HCT116 (cell line): Measurements from ENCODE around the gene PI4K2A.

ENCODE experiments used
- POLR2A ChIP-seq: IDR thresholded peaks from 2 replicates; pipeline ENCODE4 v1.7.0; 2011; ENCODE audit warnings: borderline replicate concordance; ENCODE audit not compliant: insufficient read depth, insufficient read length; ENCODE audit errors: extremely low read depth
- POLR2AphosphoS5 ChIP-seq: IDR thresholded peaks from 2 replicates; pipeline ENCODE4 v1.6.1; 2011; ENCODE audit warnings: mild to moderate bottlenecking, low read depth, low read length, moderate library complexity
- SRF ChIP-seq: IDR thresholded peaks from 2 replicates; pipeline ENCODE4 v1.6.1; 2012; ENCODE audit warnings: low read depth

- TF ChIP-seq SRF, result no peak
- TF ChIP-seq POLR2A, result no peak
- TF ChIP-seq POLR2AphosphoS5, result no peak
These were observed 84.0 kb downstream of the PI4K2A start for GRCh38 chr10:97724341-97724941.
